Suprapubic skin (tissue), 4 donors: ENCODE measurements around the gene MAST1. TPM values are rescaled to one million over a fixed set of nuclear protein-coding genes. Genes with fewer than 3 reads are reported as not detected.

Experiments used
- DNase-seq, 2 donors: peaks; one replicate each; pipeline ENCODE4 v3.0.0-alpha.2; 2019; ENCODE audit warnings: low spot score in 2 of 2
- H3K27ac ChIP-seq: fragments of 200-600 bp; sonication (generic); one replicate; pipeline ENCODE4 v1.5.1; 2019
- H3K27me3 ChIP-seq: fragments of 200-600 bp; sonication (generic); one replicate; pipeline ENCODE4 v1.5.1; 2019
- H3K36me3 ChIP-seq: fragments of 200-600 bp; sonication (generic); one replicate; pipeline ENCODE4 v1.5.1; 2019
- H3K4me1 ChIP-seq: fragments of 200-600 bp; sonication (generic); one replicate; pipeline ENCODE4 v1.5.1; 2019
- H3K4me3 ChIP-seq: fragments of 200-600 bp; sonication (generic); one replicate; pipeline ENCODE4 v1.5.1; 2019; ENCODE audit warnings: mild to moderate bottlenecking
- H3K9me3 ChIP-seq: fragments of 200-600 bp; sonication (generic); one replicate; pipeline ENCODE4 v1.5.1; 2019
- EP300 ChIP-seq: sonication (generic); formaldehyde crosslinking; IDR thresholded peaks from one replicate; pipeline ENCODE4 v1.6.1; 2017; ENCODE audit warnings: antibody characterized with exemption
- POLR2A ChIP-seq, 2 donors: fragments of 450-650 bp; IDR thresholded peaks; one replicate each; pipeline ENCODE4 v1.6.1; 2017; ENCODE audit warnings: antibody characterized with exemption in 2 of 2, mild to moderate bottlenecking in 2 of 2, moderate library complexity in 2 of 2
- POLR2AphosphoS5 ChIP-seq, 3 donors: sonication (generic); formaldehyde crosslinking; IDR thresholded peaks; one replicate each; pipeline ENCODE4 v1.6.1; 2017; ENCODE audit warnings: antibody characterized with exemption in 3 of 3
- WGBS: methylation state at CpG from one replicate; pipeline ENCODE4 v1.1.5; 2018; 5-methylcytosine and 5-hydroxymethylcytosine counted together
- total RNA-seq, 4 donors: library from RNA; depleted of rRNA; stranded (reverse); fragments of >200 nt; gene quantifications; one replicate each; pipeline ENCODE4 v1.1.0, GENCODE V29; 2016
- TF ChIP-seq, protein P1 (sequence below), 2 donors: fragments of 200-600 bp in 1 of 2; fragments of 450-650 bp in 1 of 2; sonication (generic) in 1 of 2; IDR thresholded peaks; one replicate each; pipeline ENCODE4 v1.5.1; 2016 to 2019; ENCODE audit warnings: antibody characterized with exemption in 2 of 2, mild to moderate bottlenecking in 1 of 2, moderate library complexity in 1 of 2

Gene MAST1
- total RNA-seq, 4 donors from 2014 or later, result 2.7 to 5.3 (median 3.7) TPM

- Histone ChIP-seq H3K27me3 (no peaks in the 10 kb centered on the region), H3K9me3 (no peaks in the 10 kb centered on the region), H3K36me3 (peaks cover 40% of the 10 kb centered on the region), H3K4me3 (no peak overlapping the region), H3K4me1 (peaks cover 9% of the 10 kb centered on the region), H3K27ac (no peak overlapping the region)
- WGBS, result 70% methylated on average over 3 of the region's 3 CpGs
- TF ChIP-seq POLR2AphosphoS5 (IDR thresholded peaks at IDR 0.05), result no peak
- TF ChIP-seq, protein P1, sequence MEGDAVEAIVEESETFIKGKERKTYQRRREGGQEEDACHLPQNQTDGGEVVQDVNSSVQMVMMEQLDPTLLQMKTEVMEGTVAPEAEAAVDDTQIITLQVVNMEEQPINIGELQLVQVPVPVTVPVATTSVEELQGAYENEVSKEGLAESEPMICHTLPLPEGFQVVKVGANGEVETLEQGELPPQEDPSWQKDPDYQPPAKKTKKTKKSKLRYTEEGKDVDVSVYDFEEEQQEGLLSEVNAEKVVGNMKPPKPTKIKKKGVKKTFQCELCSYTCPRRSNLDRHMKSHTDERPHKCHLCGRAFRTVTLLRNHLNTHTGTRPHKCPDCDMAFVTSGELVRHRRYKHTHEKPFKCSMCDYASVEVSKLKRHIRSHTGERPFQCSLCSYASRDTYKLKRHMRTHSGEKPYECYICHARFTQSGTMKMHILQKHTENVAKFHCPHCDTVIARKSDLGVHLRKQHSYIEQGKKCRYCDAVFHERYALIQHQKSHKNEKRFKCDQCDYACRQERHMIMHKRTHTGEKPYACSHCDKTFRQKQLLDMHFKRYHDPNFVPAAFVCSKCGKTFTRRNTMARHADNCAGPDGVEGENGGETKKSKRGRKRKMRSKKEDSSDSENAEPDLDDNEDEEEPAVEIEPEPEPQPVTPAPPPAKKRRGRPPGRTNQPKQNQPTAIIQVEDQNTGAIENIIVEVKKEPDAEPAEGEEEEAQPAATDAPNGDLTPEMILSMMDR (IDR thresholded peaks at IDR 0.05), result no peak
- TF ChIP-seq EP300, result no peak
- TF ChIP-seq POLR2A (IDR thresholded peaks at IDR 0.05), result no peak
- no peak for DNase-seq
Observed at GRCh38 chr19:12921047-12921446, 82.7 kb downstream of the MAST1 start.

GRCh38 chr19:12922959-12923358 is 84.6 kb downstream of the MAST1 start:
- WGBS, result 96% methylated on average over 4 of the region's 4 CpGs
- H3K27ac ChIP-seq, result no peak overlapping the region
- H3K36me3 ChIP-seq, result peaks cover 59% of the 10 kb centered on the region
- H3K4me3 ChIP-seq, result no peak overlapping the region
- H3K4me1 ChIP-seq, result peaks cover 9% of the 10 kb centered on the region
- H3K27me3 ChIP-seq, result no peaks in the 10 kb centered on the region
- no peak for DNase-seq
- no peaks in the 10 kb centered on the region for H3K9me3 ChIP-seq
- TF ChIP-seq POLR2AphosphoS5 (IDR thresholded peaks at IDR 0.05) (no peak), POLR2A (IDR thresholded peaks at IDR 0.05) (no peak), EP300 (no peak)
- TF ChIP-seq, protein P1 (IDR thresholded peaks at IDR 0.05), result no peak

Other genes with a start within 250 kb of the MAST1 start
- 1 to 10 TPM; 5.0 to 9.3 (median 7.0) TPM for gene ZNF490, start 227.7 kb upstream of the MAST1 start, total RNA-seq
- gene ZNF791, start 227.6 kb upstream of the MAST1 start, total RNA-seq, result 10 to 100 TPM; 14.3 to 36.1 (median 17.3) TPM
- 10 to 100 TPM; 42.6 to 94.1 (median 78.9) TPM for gene MAN2B1, start 171.8 kb upstream of the MAST1 start, total RNA-seq
- 10 to 100 TPM in 3 of 4 donors, 1 to 10 TPM in 1; 9.8 to 21.9 (median 17.2) TPM for gene WDR83, start 171.7 kb upstream of the MAST1 start, total RNA-seq
- 100 to 1,000 TPM; 108 to 265 (median 136) TPM for gene DHPS, start 156.6 kb upstream of the MAST1 start, total RNA-seq
- not detected for gene GNG14, start 150.5 kb upstream of the MAST1 start, total RNA-seq
- gene FBXW9, start 141.9 kb upstream of the MAST1 start, total RNA-seq, result 10 to 100 TPM in 3 of 4 donors, 1 to 10 TPM in 1; 9.7 to 13.7 (median 12.3) TPM
- 100 to 1,000 TPM in 2 of 4 donors, 10 to 100 TPM in 2; 94.6 to 206 (median 110) TPM for gene TNPO2, start 114.6 kb upstream of the MAST1 start, total RNA-seq
- 100 to 1,000 TPM; 164 to 228 (median 210) TPM for gene TRIR, start 103.8 kb upstream of the MAST1 start, total RNA-seq
- gene GET3, start 101.0 kb upstream of the MAST1 start, total RNA-seq, result 10 to 100 TPM; 26.2 to 63.6 (median 56.9) TPM
- 10 to 100 TPM; 18.2 to 62.0 (median 46.8) TPM for gene BEST2, start 86.7 kb upstream of the MAST1 start, total RNA-seq
- gene HOOK2, start 63.0 kb upstream of the MAST1 start, total RNA-seq, result 100 to 1,000 TPM in 2 of 4 donors, 10 to 100 TPM in 2; 55.1 to 227 (median 83.6) TPM
- gene JUNB, start 47.0 kb upstream of the MAST1 start, total RNA-seq, result 1,000 to 10,000 TPM in 3 of 4 donors, 100 to 1,000 TPM in 1; 687 to 2,027 (median 1,088) TPM
- 100 to 1,000 TPM; 270 to 579 (median 540) TPM for gene PRDX2, start 36.7 kb upstream of the MAST1 start, total RNA-seq
- 1 to 10 TPM in 1 of 4 donors, not detected in 3; 1.6 TPM for gene THSD8, start 36.4 kb upstream of the MAST1 start, total RNA-seq
- 10 to 100 TPM; 12.3 to 15.4 (median 14.0) TPM for gene RNASEH2A, start 31.9 kb upstream of the MAST1 start, total RNA-seq
- not detected for gene RTBDN, start 3.9 kb upstream of the MAST1 start, total RNA-seq
- gene DNASE2, start 42.9 kb downstream of the MAST1 start, total RNA-seq, result 10 to 100 TPM; 20.6 to 38.3 (median 31.1) TPM
- not detected for gene KLF1, start 48.7 kb downstream of the MAST1 start, total RNA-seq
- gene GCDH, start 52.6 kb downstream of the MAST1 start, total RNA-seq, result 10 to 100 TPM; 28.5 to 33.0 (median 31.9) TPM
- under 1 TPM in 1 of 4 donors, not detected in 3; 0.89 TPM for gene SYCE2, start 80.8 kb downstream of the MAST1 start, total RNA-seq
- 10 to 100 TPM; 49.0 to 60.6 (median 50.9) TPM for gene FARSA, start 95.2 kb downstream of the MAST1 start, total RNA-seq
- 100 to 1,000 TPM; 131 to 285 (median 237) TPM for gene CALR, start 100.1 kb downstream of the MAST1 start, total RNA-seq
- gene RAD23A, start 107.3 kb downstream of the MAST1 start, total RNA-seq, result 100 to 1,000 TPM in 3 of 4 donors, 10 to 100 TPM in 1; 95.4 to 120 (median 109) TPM
- gene GADD45GIP1, start 118.7 kb downstream of the MAST1 start, total RNA-seq, result 10 to 100 TPM; 20.4 to 31.0 (median 24.8) TPM
- not detected for gene DAND5, start 131.1 kb downstream of the MAST1 start, total RNA-seq
- 100 to 1,000 TPM; 126 to 223 (median 176) TPM for gene NFIX, start 157.0 kb downstream of the MAST1 start, total RNA-seq